Mesenchymal stem cell (in vitro differentiated cells and primary cell): ENCODE measurements around the gene NABP1.

Source experiments
- DNase-seq: peaks from one replicate; pipeline ENCODE4 v3.0.0-alpha.2; 2013
- H2AFZ ChIP-seq: one replicate; pipeline ENCODE4 v1.6.1; 2013; ENCODE audit warnings: low read depth, mild to moderate bottlenecking, control low read depth, inconsistent platforms, low read length, moderate library complexity
- H2AK5ac ChIP-seq: 2 replicates; pipeline ENCODE4 v1.6.1; 2013; ENCODE audit warnings: low read length, moderate library complexity, mild to moderate bottlenecking, inconsistent platforms; ENCODE audit not compliant: severe bottlenecking
- H2BK120ac ChIP-seq: one replicate; pipeline ENCODE4 v1.6.1; 2013; ENCODE audit warnings: low read depth, mild to moderate bottlenecking, inconsistent platforms, low read length, moderate library complexity
- H2BK12ac ChIP-seq, 2 experiments: one replicate each; pipeline ENCODE4 v1.6.1; 2013; ENCODE audit warnings: inconsistent platforms in 2 of 2, low read length in 2 of 2, mild to moderate bottlenecking in 2 of 2, moderate library complexity in 2 of 2, control low read depth in 1 of 2
- H2BK15ac ChIP-seq: one replicate; pipeline ENCODE4 v1.6.1; 2013; ENCODE audit warnings: mild to moderate bottlenecking, low read depth, inconsistent platforms; ENCODE audit not compliant: poor library complexity, severe bottlenecking
- H2BK5ac ChIP-seq: 2 replicates; pipeline ENCODE4 v1.6.1; 2013; ENCODE audit warnings: low read depth, mild to moderate bottlenecking, low read length, control low read depth, inconsistent platforms; ENCODE audit not compliant: poor library complexity, severe bottlenecking
- H3K14ac ChIP-seq, 2 experiments: one replicate each; pipeline ENCODE4 v1.6.1; 2013; ENCODE audit warnings: inconsistent platforms in 2 of 2, low read length in 2 of 2, control low read depth in 1 of 2, mild to moderate bottlenecking in 1 of 2, moderate library complexity in 1 of 2
- H3K18ac ChIP-seq, 2 experiments: one replicate each; pipeline ENCODE4 v1.6.1; 2013; ENCODE audit warnings: inconsistent platforms in 2 of 2, low read length in 2 of 2, control low read depth in 1 of 2, low read depth in 1 of 2, mild to moderate bottlenecking in 1 of 2
- H3K23ac ChIP-seq, 2 experiments: one replicate each; pipeline ENCODE4 v1.6.1; 2013; ENCODE audit warnings: inconsistent platforms in 2 of 2, low read length in 2 of 2, mild to moderate bottlenecking in 2 of 2, moderate library complexity in 2 of 2, control low read depth in 1 of 2
- H3K27ac ChIP-seq: 2 replicates; pipeline ENCODE4 v1.5.1; 2013; ENCODE audit warnings: mild to moderate bottlenecking, moderate library complexity, low read length, control low read depth, inconsistent platforms; ENCODE audit not compliant: poor library complexity, severe bottlenecking
- H3K27me3 ChIP-seq, 2 experiments: 2 replicates each; pipeline versions ENCODE4 v1.6.1 to v1.7.0; 2013; ENCODE audit warnings: low read length in 2 of 2, mild to moderate bottlenecking in 2 of 2, moderate library complexity in 2 of 2, control low read depth in 1 of 2, inconsistent platforms in 1 of 2; ENCODE audit not compliant: control insufficient read depth in 1 of 2, insufficient read depth in 1 of 2
- H3K36me3 ChIP-seq, 2 experiments: 2 replicates each; pipeline versions ENCODE4 v1.6.1 to v1.7.0; 2013; ENCODE audit warnings: low read length in 2 of 2, control low read depth in 1 of 2, inconsistent platforms in 1 of 2, low read depth in 1 of 2, mild to moderate bottlenecking in 1 of 2; ENCODE audit not compliant: insufficient read depth in 2 of 2, control insufficient read depth in 1 of 2
- H3K4ac ChIP-seq, 2 experiments: one replicate each; pipeline ENCODE4 v1.6.1; 2013; ENCODE audit warnings: inconsistent platforms in 2 of 2, low read length in 2 of 2, mild to moderate bottlenecking in 2 of 2, moderate library complexity in 2 of 2, control low read depth in 1 of 2, low read depth in 1 of 2
- H3K4me1 ChIP-seq: 2 replicates; pipeline ENCODE4 v1.6.1; 2013; ENCODE audit warnings: low read depth, low read length, control low read depth; ENCODE audit not compliant: control insufficient read depth, insufficient read depth
- H3K4me2 ChIP-seq: 2 replicates; pipeline ENCODE4 v1.6.1; 2013; ENCODE audit warnings: low read length, mild to moderate bottlenecking, inconsistent platforms; ENCODE audit not compliant: poor library complexity, severe bottlenecking
- H3K4me3 ChIP-seq, 2 experiments: 2 replicates each; pipeline versions ENCODE4 v1.5.1 to v1.7.0; 2013; ENCODE audit warnings: low read length in 2 of 2, mild to moderate bottlenecking in 2 of 2, control low read depth in 1 of 2, low read depth in 1 of 2; ENCODE audit not compliant: insufficient read depth in 1 of 2
- H3K79me1 ChIP-seq: replicated peaks from 2 replicates; pipeline ENCODE4 v1.6.1; 2013; ENCODE audit warnings: mild to moderate bottlenecking, control low read depth, low read length, inconsistent platforms; ENCODE audit not compliant: poor library complexity, severe bottlenecking
- H3K9ac ChIP-seq: 2 replicates; pipeline ENCODE4 v1.7.0; 2013; ENCODE audit warnings: mild to moderate bottlenecking, low read length, moderate library complexity
- H3K9me3 ChIP-seq: 2 replicates; pipeline ENCODE4 v1.7.0; 2013; ENCODE audit warnings: mild to moderate bottlenecking, low read length; ENCODE audit not compliant: control insufficient read depth
- H4K8ac ChIP-seq: one replicate; pipeline ENCODE4 v1.6.1; 2013; ENCODE audit warnings: inconsistent platforms, mild to moderate bottlenecking, low read length, moderate library complexity
- H4K91ac ChIP-seq: one replicate; pipeline ENCODE4 v1.6.1; 2013; ENCODE audit warnings: mild to moderate bottlenecking, low read length, inconsistent platforms
- WGBS: methylation state at CpG from one replicate; pipeline ENCODE4 v1.1.7; 2013; ENCODE audit warnings: mixed read lengths; 5-methylcytosine and 5-hydroxymethylcytosine counted together

The NABP1 gene

DNA sequence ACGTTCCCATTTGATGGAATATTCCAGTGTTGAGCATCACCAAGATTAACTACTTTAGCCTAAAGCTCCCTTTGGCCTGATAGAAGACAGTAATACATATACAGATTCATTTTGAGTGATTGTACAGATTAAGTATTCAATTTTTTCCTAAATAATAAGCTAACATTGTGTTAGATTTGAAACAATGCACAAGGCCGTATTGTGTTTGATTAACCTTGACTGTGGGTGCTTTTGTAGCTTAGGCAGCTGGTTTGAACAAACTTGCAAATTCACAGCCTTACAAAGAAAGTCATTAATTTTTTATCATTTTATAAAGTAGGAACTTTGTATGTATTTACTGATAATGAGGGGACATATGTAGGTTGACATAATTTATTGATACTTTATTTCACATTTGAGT, 29.6 kb downstream of the NABP1 start:
- 100% methylated on average over 1 of the region's 2 CpGs for WGBS
- no peak overlapping the region for H3K23ac ChIP-seq
- no peak overlapping the region for H3K27ac ChIP-seq
- H3K4me1 ChIP-seq: peaks cover 7% of the 10 kb centered on the region
- H2AFZ ChIP-seq: no peak overlapping the region
- no peak overlapping the region for H2BK120ac ChIP-seq
- H3K4me2 ChIP-seq: no peak overlapping the region
- H3K9me3 ChIP-seq: no peaks in the 10 kb centered on the region
- no peak overlapping the region for H3K9ac ChIP-seq
- no peak overlapping the region for H3K4ac ChIP-seq
- H2BK15ac ChIP-seq: no peak overlapping the region
- H3K18ac ChIP-seq: no peak overlapping the region
- no peaks in the 10 kb centered on the region for H3K27me3 ChIP-seq
- DNase-seq: no peak
- no peak overlapping the region for H2BK5ac ChIP-seq
- H3K79me1 ChIP-seq: no peaks in the 10 kb centered on the region
- no peak overlapping the region for H3K4me3 ChIP-seq
- H3K14ac ChIP-seq: no peak overlapping the region
- H3K36me3 ChIP-seq: peaks cover 0 to 6% of the 10 kb centered on the region in 2 experiments
- H4K8ac ChIP-seq: no peak overlapping the region
- H2AK5ac ChIP-seq: no peak overlapping the region
- no peak overlapping the region for H4K91ac ChIP-seq
- no peak overlapping the region for H2BK12ac ChIP-seq

DNA sequence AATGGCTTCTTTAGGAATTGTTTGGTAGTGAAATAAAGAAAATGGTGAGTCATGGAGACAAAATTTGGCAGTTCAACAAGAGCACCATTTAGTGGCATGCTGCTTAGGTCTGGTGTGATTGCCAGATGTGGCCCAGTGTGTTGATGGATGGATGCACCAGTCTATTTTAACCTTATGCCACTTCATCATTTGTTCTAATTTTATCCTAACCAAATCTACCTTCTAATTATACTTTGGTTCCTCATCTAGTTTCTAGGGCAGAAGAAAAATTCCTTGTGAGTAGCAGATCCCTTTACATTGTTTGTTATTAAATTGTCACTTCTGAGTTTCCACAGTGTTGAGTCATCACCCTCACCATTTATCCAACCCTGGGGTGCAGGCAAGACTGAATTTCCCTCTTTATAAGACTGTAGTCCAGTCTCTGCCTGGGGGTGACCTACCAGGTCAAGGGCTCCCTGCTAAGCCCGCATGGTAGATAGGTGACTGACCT, 32.5 kb downstream of the NABP1 start:
- Histone ChIP-seq H3K14ac (no peak overlapping the region), H3K36me3 (no peaks in the 10 kb centered on the region), H3K79me1 (no peaks in the 10 kb centered on the region), H3K4ac (no peak overlapping the region), H3K18ac (peak overlapping the region in 1 of 2 experiments; percentile 34), H2AK5ac (no peak overlapping the region), H2AFZ (no peak overlapping the region), H3K4me1 (peaks cover 3% of the 10 kb centered on the region), H3K23ac (no peak overlapping the region), H3K27me3 (no peaks in the 10 kb centered on the region), H2BK120ac (no peak overlapping the region), H3K4me3 (no peak overlapping the region), H3K27ac (no peak overlapping the region), H2BK5ac (no peak overlapping the region), H3K9me3 (no peaks in the 10 kb centered on the region), H3K9ac (no peak overlapping the region), H2BK12ac (peak overlapping the region in 1 of 2 experiments; percentile 29), H3K4me2 (no peak overlapping the region), H4K8ac (no peak overlapping the region), H2BK15ac (no peak overlapping the region), H4K91ac (no peak overlapping the region)
- 70% methylated on average over 1 of the region's 1 CpG for WGBS
- DNase-seq: peak; percentile 52

DNA sequence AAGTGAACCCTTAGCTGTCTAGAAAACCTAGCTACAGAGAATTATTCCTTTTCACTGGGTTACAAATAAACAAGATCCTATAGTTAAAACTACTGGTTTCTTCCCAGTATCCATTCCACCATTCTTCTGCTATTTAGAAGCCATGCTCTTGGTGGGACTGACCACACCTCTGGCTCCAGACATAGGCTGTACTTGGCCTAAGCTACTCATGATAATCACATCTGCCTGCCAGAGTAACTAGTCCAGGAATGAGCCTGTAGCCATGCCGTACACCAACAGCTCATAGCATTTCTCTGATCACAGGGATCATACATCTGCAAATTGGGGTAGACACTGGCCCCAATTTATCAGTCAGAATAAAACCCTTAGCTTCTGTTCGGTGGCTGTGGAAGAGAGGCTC, 33.7 kb downstream of the NABP1 start:
- Histone ChIP-seq H3K9me3 (no peaks in the 10 kb centered on the region), H3K9ac (no peak overlapping the region), H4K8ac (peak overlapping the region; percentile 8), H2AFZ (no peak overlapping the region), H2BK15ac (no peak overlapping the region), H3K4me1 (peaks cover 3% of the 10 kb centered on the region), H2BK5ac (no peak overlapping the region), H3K4me2 (no peak overlapping the region), H3K79me1 (no peaks in the 10 kb centered on the region), H3K4ac (no peak overlapping the region), H3K36me3 (no peaks in the 10 kb centered on the region), H3K23ac (no peak overlapping the region), H3K27me3 (no peaks in the 10 kb centered on the region), H3K4me3 (no peak overlapping the region), H3K14ac (no peak overlapping the region), H2BK12ac (no peak overlapping the region), H2BK120ac (no peak overlapping the region), H3K18ac (no peak overlapping the region), H2AK5ac (no peak overlapping the region), H4K91ac (no peak overlapping the region), H3K27ac (no peak overlapping the region)
- DNase-seq: no peak
- WGBS: 100% methylated on average over 2 of the region's 2 CpGs

DNA sequence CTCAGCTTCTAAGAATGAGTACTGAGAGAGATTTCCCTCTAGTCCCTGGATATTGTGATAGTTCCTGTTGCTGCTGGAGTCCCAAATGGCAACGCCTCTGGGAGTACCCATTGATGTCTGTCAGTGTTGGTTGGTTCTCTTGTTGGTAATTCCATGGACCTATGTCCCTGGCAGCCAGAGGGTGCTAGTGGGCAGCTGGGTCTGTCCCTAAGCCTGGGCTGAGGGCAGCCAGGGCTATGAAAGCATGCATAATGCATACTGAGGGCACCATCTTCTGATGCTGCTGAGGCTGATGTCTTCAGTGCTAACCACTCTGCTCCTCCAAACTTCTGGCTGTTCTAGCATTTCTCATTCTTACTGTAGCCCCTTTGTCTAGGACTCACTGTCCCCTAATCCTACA, 35.9 kb downstream of the NABP1 start:
- Histone ChIP-seq H2BK120ac (no peak overlapping the region), H3K23ac (no peak overlapping the region), H3K9me3 (no peaks in the 10 kb centered on the region), H3K4me2 (no peak overlapping the region), H3K9ac (no peak overlapping the region), H4K91ac (no peak overlapping the region), H2AK5ac (no peak overlapping the region), H3K4me1 (peaks cover 3% of the 10 kb centered on the region), H2BK12ac (no peak overlapping the region), H3K27ac (no peak overlapping the region), H3K79me1 (no peaks in the 10 kb centered on the region), H3K4ac (no peak overlapping the region), H3K36me3 (no peaks in the 10 kb centered on the region), H3K14ac (no peak overlapping the region), H2AFZ (no peak overlapping the region), H2BK5ac (no peak overlapping the region), H3K4me3 (no peak overlapping the region), H4K8ac (no peak overlapping the region), H3K27me3 (no peaks in the 10 kb centered on the region), H2BK15ac (no peak overlapping the region), H3K18ac (no peak overlapping the region)
- DNase-seq: no peak
- WGBS: 47% methylated on average over 1 of the region's 1 CpG
